ENCODE measurements around the gene SHROOM2.

GRCh38 chrX:9876201-9876600 is 90.0 kb downstream of the SHROOM2 start:
- no peak for TF ChIP-seq CTCF (IDR thresholded peaks at IDR 0.05 in 4 of 5, conservative IDR thresholded peaks at IDR 0.05 in 1 of 5)
- no peak for TF ChIP-seq POLR2A (IDR thresholded peaks at IDR 0.05)
